Muscle layer of colon (tissue), 2 donors: Measurements from ENCODE around the gene CCNF.

Source experiments
- H3K27ac ChIP-seq: one replicate; pipeline ENCODE4 v1.7.0; 2013; ENCODE audit warnings: low read depth, mild to moderate bottlenecking, low read length, moderate library complexity
- H3K27me3 ChIP-seq, 2 donors: one replicate each; pipeline ENCODE4 v1.7.0; 2013; ENCODE audit warnings: low read length in 2 of 2, mild to moderate bottlenecking in 2 of 2; ENCODE audit not compliant: insufficient read depth in 2 of 2, control insufficient read depth in 1 of 2
- H3K36me3 ChIP-seq: one replicate; pipeline ENCODE4 v1.7.0; 2013; ENCODE audit warnings: mild to moderate bottlenecking, low read length; ENCODE audit not compliant: insufficient read depth
- H3K4me1 ChIP-seq: one replicate; pipeline ENCODE4 v1.7.0; 2013; ENCODE audit warnings: mild to moderate bottlenecking, low read length; ENCODE audit not compliant: insufficient read depth
- H3K4me3 ChIP-seq, 2 donors: one replicate each; pipeline ENCODE4 v1.7.0; 2013; ENCODE audit warnings: low read length in 2 of 2, low read depth in 1 of 2, mild to moderate bottlenecking in 1 of 2, moderate library complexity in 1 of 2
- H3K9ac ChIP-seq: one replicate; pipeline ENCODE4 v1.7.0; 2013; ENCODE audit warnings: low read length
- H3K9me3 ChIP-seq: one replicate; pipeline ENCODE4 v1.7.0; 2013; ENCODE audit warnings: mild to moderate bottlenecking, low read length
- donor health status: abdominal sarcoma.
- donor health status: Adenocarcinoma of cecum.

CCNF gene

DNA sequence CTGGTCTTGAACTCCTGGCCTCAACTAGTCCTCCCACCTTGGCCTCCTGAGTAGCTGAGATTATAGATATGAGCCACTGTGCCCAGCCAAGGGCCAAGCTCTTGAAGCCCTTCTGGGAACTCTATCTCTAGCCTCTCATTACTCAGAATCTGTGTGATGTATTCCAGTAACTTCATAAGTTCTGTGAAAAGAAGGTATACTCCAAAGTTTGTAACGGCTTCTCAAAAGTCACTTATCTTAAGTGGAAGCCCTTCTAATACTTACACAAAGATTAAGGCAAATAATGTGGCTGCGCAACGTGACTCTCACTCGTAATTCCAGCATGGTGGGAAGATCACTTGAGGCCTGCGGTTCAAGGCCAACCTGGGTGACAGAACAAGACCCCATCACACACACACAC is 65.4 kb downstream of the CCNF start:
- Histone ChIP-seq H3K36me3 (peaks cover 10% of the 10 kb centered on the region), H3K9me3 (no peaks in the 10 kb centered on the region), H3K27ac (no peak overlapping the region), H3K9ac (no peak overlapping the region), H3K4me1 (no peaks in the 10 kb centered on the region), H3K4me3 (no peak overlapping the region), H3K27me3 (no peaks in the 10 kb centered on the region)

DNA sequence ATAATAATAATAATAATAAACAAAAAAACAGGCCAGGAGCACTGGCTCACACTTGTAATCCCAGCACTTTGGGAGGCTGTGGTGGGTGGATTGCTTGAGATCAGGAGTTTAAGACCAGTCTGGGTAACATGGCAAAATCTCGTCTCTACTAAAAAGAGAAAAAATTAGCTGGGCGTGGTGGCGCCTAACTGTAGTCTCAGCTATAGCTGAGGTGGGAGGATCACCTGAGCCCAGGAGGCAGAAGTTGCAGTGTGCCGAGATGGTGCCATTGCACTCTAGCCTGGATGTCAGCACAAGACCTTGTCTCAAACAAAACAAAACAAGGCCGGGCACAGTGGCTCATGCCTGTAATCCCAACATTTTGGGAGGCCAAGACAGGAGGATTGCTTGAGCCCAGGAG is 65.8 kb downstream of the CCNF start:
- H3K9me3 ChIP-seq, result no peaks in the 10 kb centered on the region

DNA sequence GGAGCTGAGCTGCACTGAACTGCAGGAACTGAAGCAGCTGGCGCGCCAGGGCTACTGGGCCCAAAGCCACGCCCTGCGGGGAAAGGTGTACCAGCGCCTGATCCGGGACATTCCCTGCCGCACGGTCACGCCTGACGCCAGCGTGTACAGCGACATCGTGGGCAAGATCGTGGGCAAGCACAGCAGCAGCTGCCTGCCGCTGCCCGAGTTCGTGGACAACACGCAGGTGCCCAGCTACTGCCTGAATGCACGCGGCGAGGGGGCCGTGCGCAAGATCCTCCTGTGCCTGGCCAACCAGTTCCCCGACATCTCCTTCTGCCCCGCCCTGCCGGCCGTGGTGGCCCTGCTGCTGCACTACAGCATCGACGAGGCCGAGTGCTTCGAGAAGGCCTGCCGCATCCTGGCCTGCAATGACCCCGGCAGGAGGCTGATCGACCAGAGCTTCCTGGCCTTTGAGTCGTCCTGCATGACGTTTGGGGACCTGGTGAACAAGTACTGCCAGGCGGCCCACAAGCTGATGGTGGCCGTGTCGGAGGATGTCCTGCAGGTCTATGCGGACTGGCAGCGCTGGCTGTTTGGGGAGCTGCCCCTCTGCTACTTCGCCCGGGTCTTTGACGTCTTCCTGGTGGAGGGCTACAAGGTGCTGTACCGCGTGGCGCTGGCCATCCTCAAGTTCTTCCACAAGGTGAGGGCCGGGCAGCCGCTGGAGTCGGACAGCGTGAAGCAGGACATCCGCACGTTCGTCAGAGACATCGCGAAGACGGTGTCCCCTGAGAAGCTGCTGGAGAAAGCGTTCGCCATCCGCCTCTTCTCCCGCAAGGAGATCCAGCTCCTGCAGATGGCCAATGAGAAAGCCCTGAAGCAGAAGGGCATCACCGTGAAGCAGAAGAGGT is 67.2 kb downstream of the CCNF start:
- H3K4me3 ChIP-seq, result no peak overlapping the region
- no peak overlapping the region for H3K27ac ChIP-seq
- H3K36me3 ChIP-seq, result peaks cover 10% of the 10 kb centered on the region
- H3K4me1 ChIP-seq, result peaks cover 3% of the 10 kb centered on the region
- no peaks in the 10 kb centered on the region for H3K9me3 ChIP-seq
- no peak overlapping the region for H3K9ac ChIP-seq
- H3K27me3 ChIP-seq, result no peaks in the 10 kb centered on the region

More for the DNA sequence above, 65.8 kb downstream of the CCNF start:
- no peaks in the 10 kb centered on the region for H3K27me3 ChIP-seq
- no peak overlapping the region for H3K4me3 ChIP-seq
- no peaks in the 10 kb centered on the region for H3K4me1 ChIP-seq
- H3K9ac ChIP-seq, result no peak overlapping the region
- no peak overlapping the region for H3K27ac ChIP-seq
- peaks cover 10% of the 10 kb centered on the region for H3K36me3 ChIP-seq

DNA sequence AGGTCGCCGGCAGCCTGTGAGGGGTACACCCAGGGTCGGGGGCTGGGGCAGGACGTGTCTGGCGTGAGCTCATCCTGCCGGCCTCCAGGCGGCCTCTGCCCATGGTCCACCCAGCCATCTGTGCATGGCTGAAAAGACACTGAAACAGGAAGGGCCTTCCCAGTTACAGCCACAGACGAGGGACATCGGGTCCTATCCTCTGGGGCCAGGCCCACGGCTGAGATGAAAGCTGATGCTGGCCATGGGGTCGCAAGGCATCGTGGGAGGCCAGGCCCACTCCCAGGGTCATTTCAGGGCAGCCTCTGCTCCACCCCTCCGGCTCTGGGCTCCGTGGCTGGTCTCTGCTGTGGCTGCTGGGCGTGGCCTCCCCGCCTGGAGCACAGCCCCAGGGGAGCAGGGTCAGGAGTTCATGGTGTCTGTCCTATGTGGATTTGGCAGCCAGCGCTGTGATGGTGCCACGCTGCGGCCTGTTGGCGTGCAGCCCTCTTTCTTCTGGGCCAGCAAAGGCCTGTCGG is 67.9 kb downstream of the CCNF start:
- Histone ChIP-seq H3K4me3 (no peak overlapping the region), H3K9me3 (no peaks in the 10 kb centered on the region), H3K27ac (no peak overlapping the region), H3K4me1 (peaks cover 10% of the 10 kb centered on the region), H3K36me3 (peaks cover 10% of the 10 kb centered on the region), H3K27me3 (no peaks in the 10 kb centered on the region), H3K9ac (no peak overlapping the region)

DNA sequence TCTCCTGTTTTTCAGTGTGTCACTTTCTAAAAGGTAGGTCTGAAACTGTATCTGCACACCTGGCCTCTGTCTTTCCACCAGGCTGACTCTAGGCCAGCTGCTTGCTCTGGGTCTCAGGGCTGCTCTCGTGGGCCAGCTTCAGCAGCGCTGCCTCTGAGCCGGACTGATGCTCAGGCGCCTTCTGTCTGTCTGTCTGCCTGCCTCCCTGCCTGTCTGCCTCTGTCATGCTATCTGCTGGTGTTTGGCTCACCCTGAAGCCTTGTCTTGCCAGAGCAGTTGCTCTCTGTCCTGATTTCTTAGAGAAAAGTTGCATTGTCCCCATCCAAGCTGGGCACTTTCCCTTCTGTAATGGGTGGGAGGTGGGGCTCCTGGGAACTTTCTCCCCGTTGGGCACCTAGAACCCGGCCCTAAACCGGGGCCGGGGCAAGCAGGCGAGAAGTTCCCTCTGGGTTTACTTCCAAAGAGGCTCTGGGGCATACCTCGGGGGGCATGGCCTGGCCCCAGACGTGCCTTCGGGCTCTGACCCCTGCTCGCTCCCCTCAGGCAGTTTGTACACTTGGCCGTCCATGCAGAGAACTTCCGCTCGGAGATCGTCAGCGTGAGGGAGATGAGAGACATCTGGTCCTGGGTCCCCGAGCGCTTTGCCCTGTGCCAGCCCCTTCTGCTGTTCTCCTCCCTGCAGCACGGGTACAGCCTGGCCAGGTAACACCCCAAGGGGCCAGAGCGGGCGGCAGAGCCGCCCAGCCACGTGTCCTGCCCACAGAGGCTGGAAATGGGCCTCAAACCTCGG is 68.6 kb downstream of the CCNF start:
- no peak overlapping the region for H3K4me3 ChIP-seq
- H3K36me3 ChIP-seq, result peaks cover 10% of the 10 kb centered on the region
- peaks cover 16% of the 10 kb centered on the region for H3K4me1 ChIP-seq
- H3K9ac ChIP-seq, result no peak overlapping the region
- H3K27ac ChIP-seq, result no peak overlapping the region
- no peaks in the 10 kb centered on the region for H3K9me3 ChIP-seq
- H3K27me3 ChIP-seq, result no peaks in the 10 kb centered on the region

DNA sequence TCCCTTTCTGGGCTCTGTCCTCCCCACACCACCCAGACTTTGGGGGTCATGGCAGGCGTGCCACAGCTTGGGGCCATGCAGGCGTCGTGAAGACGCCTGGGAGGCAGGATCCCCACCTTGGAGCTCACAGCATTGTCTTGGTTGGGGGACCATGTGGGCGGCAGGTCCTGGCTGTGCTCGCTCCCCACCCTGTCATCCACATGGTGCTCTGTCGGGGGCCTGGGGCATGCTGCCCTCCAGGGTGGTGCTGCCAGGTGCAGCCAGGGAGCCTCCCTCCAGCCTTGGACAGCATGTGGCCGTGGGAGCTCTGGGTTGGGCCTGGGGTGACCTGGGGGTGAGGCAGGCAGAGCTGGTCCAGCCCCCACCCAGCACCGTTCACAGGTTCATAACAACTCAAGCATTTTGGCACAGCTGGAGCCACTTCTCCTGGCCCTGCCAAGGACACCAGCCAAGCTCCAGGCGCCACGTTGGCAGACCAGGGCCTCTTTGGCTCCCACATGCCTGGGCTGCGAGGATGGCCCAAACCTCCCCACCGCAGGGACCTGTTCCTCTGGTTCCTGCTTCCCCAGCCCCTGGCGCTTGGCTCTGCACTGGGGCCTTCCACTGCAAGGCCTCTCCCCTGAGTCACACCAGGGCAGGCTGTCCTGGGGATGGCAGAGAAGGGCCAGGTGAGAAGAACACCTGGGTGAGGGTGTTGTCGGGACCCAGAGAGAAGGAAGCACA is 69.4 kb downstream of the CCNF start:
- Histone ChIP-seq H3K9ac (no peak overlapping the region), H3K4me1 (peaks cover 17% of the 10 kb centered on the region), H3K36me3 (peaks cover 10% of the 10 kb centered on the region)

DNA sequence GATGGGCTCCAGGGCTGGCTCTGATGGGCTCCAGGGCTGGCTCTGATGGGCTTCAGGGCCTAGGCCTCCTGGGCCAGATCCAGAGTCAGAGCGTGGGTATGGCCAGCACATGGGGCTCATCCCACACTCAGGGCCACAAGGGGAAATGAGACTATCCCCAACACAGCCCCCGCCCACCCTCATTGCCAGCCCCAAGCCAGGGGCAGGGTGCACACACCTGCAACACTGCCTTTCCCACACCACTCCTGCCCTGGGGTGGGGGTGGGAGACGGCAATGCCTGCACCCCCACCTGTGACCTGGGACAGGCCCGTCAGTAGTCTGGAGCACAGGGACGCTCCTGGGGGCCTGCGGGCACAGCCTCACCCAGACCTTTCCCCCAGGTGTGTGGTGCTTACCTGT is 70.2 kb downstream of the CCNF start:
- H3K27ac ChIP-seq, result no peak overlapping the region
- H3K4me3 ChIP-seq, result no peak overlapping the region
- no peaks in the 10 kb centered on the region for H3K9me3 ChIP-seq
- peaks cover 17% of the 10 kb centered on the region for H3K4me1 ChIP-seq
- no peaks in the 10 kb centered on the region for H3K27me3 ChIP-seq
- no peak overlapping the region for H3K9ac ChIP-seq
- peaks cover 10% of the 10 kb centered on the region for H3K36me3 ChIP-seq

More for the DNA sequence above, 69.4 kb downstream of the CCNF start:
- Histone ChIP-seq H3K9me3 (no peaks in the 10 kb centered on the region), H3K4me3 (no peak overlapping the region), H3K27ac (no peak overlapping the region), H3K27me3 (no peaks in the 10 kb centered on the region)

DNA sequence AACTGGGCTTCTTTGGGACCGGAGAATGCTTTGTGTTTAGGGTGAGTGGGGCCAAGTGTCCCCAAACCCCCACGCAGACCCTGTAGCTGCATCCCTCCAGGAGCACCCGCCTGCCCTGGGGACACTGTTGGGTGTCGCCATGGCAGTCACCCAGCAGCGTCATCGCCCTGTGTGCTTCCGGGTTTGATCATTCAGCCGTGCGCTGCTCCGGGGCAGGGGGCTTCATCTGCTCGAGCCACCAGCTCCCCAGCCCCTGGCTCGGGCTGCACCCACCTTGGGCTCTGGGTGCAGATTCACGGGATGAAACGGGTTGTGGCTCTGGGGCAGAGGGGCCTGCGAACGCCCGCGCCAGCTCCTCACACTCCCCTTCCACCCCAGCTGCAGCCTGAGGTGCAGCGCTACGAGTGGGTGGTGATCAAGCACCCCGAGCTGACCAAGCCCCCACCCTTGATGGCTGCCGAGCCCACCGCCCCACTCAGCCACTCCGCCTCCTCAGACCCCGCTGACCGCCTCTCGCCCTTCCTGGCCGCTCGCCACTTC is 70.7 kb downstream of the CCNF start:
- Histone ChIP-seq H3K27ac (no peak overlapping the region), H3K4me1 (peaks cover 17% of the 10 kb centered on the region)

DNA sequence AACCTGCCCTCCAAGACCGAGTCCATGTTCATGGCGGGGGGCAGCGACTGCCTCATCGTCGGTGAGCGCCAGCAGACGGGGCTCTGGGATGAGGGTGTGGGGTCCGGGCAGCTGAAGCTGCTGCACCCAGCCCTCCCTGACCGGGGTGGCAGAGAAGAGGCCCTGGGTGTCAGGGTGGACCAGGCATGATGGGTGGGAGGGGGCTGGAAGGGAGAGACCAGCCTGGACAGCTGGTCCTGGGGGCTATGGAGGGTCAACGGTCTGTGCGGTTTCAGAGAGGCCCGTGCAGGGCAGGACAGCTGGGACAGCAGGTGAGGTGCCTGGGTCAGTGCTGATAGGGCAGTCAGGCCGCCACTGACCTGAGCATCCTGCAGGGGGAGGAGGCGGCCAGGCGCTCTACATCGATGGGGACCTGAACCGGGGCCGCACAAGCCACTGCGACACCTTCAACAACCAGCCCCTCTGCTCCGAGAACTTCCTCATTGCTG is 71.2 kb downstream of the CCNF start:
- Histone ChIP-seq H3K27me3 (no peaks in the 10 kb centered on the region), H3K27ac (no peak overlapping the region), H3K9ac (no peak overlapping the region), H3K4me3 (no peak overlapping the region), H3K4me1 (peaks cover 17% of the 10 kb centered on the region), H3K36me3 (peaks cover 10% of the 10 kb centered on the region), H3K9me3 (no peaks in the 10 kb centered on the region)

More for the DNA sequence above, 70.7 kb downstream of the CCNF start:
- Histone ChIP-seq H3K9ac (no peak overlapping the region), H3K27me3 (no peaks in the 10 kb centered on the region), H3K4me3 (no peak overlapping the region), H3K9me3 (no peaks in the 10 kb centered on the region), H3K36me3 (peaks cover 10% of the 10 kb centered on the region)

DNA sequence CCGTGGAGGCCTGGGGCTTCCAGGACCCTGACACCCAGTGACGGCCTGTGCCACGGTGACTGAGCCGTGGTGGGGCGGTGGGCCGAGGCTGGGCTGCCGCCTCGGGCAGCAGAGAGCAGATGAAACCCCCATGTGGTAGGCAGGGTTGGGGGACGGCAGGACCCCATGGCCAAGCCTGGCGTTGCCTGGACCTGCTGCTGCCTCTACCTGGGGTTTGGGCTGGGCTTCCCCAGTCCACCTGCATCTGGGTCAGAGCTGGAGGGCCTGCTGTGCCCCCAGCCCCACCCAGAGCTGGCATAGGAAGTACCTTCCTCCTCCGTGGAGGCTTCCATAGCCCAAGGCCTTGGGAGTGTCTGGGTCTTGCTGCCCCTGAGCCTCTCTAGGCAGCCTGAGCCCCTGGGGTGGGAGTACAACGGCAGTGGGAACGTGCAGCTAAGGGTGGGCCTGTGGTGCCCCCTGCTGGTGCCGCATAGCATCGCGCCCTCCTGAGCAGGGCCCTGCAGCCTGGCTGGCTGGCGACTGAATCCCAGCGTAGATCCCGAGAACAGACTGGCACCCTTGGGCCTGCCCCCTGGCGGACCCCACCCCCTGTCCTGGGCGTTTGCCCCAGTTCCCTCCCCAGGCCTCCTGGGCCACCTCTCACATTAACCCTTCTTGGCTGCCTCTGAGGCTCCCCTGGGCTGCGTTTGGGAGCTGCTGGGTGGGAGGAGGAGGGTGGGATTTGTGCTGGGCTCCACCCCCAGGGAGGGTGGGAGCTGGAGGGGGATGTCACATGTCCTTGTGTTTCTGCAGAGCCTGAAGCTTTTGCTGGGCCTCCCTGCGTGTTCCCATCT is 71.9 kb downstream of the CCNF start:
- Histone ChIP-seq H3K36me3 (peaks cover 10% of the 10 kb centered on the region), H3K4me3 (peak overlapping the region in 1 of 2 donors; percentile 38), H3K4me1 (peaks cover 17% of the 10 kb centered on the region), H3K9ac (no peak overlapping the region), H3K9me3 (no peaks in the 10 kb centered on the region), H3K27ac (no peak overlapping the region), H3K27me3 (no peaks in the 10 kb centered on the region)
